ENCODE results near the gene MYO16. TPM values are rescaled to one million over a fixed set of nuclear protein-coding genes. Genes with fewer than 3 reads are reported as not detected.
"Not testable (repeated sequence)": the region's sequence is repeated elsewhere in the genome, so short reads cannot be mapped to it uniquely, and the experiment has no call there.

The MYO16 gene
- total RNA-seq, 1 donor from 2014 or later, result 2.9 TPM

DNA sequence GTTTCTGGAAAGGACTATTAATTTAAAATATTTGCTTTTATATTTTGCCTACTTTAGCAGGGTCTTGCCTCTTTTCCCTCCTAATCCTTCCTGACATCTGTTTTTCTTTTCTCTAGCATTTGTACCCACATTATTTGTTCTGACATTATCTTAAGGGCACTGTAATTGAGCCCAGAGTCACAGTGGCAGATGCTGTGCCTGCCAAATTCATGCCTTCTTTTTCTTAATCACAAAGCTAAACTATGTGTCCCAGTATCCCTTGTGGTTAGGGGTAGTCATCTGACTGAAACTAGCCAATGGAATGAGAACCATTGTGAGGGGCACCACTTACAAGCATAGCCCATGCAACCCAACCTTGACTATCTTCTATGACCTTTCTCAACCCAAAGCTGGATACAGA is 562.9 kb downstream of the MYO16 start:
- no peak for DNase-seq (ENCODE audit: low spot score)

DNA sequence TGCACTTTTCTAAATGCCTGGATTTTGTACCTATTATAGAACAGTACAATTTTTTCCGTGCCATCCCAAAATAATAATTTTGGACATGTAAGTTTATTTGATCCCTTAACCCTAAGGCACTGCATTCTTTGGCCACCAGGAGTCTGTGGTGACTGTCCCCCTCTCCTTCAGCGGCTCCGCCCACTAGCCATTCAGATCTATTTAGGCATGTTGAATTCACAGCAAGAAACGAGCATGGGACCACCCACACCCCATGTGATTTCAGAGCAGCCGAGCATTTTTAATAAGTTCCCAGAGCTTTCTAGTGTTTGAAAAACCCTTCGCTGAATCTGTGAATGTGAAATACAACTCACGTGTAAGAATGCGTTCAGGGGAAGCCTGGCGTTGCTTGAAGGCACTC is 567.5 kb downstream of the MYO16 start:
- DNase-seq (ENCODE audit: low spot score), result no peak

DNA sequence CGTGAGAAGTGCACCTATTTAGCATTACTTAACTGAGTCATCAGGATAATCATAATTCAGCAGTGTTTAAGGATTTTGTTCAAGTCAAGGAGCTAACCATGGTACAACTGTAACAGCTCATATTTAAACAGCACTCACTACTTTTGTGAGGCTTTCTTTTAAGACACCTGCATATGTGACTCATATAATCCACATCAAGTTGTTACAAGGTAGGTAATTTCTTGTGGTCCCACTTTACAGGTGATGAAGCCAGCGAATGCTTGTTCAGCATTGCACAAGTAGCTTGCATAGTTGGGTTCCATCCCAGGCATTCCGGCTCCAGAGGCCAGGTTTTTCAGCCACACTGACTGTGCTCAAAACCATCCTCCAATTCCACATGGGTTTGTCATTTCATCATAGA is 569.2 kb downstream of the MYO16 start:
- DNase-seq (ENCODE audit: low spot score), result no peak

DNA sequence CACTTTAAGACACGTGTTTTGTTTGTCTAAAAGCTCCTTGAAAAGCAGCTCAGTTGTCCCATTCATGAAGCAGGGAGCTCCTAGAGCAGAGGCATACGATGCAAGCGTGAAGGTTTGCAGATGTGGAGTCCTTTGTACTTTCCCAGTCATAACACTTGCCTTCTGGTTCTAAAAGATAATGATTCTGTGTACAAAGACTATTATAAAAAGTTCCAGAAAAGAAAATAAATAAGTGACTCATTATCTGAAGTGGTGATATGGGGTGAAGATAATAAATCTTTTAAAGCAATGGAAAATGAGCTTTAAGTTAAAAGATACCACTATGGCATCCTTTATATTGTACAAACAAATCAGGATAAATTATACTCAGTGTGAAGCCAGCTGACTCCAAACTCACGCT is 569.9 kb downstream of the MYO16 start:
- DNase-seq (ENCODE audit: low spot score), result no peak

DNA sequence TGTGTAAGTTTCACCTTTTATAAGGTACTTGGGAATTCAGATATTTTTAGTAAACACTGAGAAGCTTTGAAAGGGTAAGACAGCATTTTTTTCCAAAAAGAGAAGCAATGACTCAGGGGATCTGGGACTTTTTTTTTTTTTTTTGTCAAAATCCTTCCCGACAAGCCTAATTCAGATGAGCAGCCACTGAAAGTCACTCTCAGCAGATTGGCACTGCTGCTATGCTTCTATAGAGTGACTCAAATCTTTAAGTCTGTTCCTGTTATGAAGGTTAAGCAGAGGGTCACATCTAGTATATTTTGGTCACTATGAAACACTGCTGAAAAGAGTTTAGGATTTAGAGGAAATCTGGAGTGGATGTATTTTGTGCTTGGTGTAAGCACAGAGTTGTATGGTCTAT is 571.1 kb downstream of the MYO16 start:
- DNase-seq (ENCODE audit: low spot score), result no peak

DNA sequence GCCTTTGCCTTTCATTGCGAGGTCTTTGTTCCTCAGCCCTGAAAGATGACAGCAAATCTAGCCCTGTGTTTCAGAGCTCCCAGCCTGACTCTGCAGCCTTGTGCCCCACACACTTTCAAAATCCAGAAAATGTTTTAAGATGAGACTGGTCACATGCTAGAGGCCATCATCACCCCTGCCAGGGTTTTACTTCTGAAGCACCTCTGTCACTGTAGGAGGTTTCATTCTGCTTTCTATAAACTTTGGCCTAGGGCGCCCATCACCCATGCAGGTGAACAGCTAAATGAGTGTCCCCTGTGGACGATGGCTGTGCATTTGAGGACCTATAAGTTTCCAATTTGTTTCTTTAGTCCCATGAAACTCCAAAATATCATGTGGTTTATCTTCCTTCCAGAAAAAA is 574.2 kb downstream of the MYO16 start:
- no peak for DNase-seq (ENCODE audit: low spot score)

DNA sequence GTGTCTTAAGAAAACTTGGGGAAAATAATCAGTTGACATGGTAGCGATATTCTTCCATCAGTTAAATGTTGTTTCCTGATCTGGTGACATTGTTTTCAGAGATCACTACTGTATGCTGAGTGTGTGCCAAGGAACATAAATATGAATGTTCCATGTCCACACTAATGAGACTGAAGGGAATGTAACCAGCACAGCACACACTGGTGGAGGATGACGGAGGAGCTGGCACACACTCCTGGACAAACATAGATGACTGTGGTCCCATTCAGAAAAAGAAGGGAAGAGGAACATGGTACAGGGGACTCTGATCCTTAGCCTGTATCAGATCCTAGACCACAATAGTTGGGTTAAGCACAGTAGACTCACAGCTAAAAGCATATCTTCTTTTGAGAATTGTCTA is 574.8 kb downstream of the MYO16 start:
- DNase-seq (ENCODE audit: low spot score), result peak; percentile 10

DNA sequence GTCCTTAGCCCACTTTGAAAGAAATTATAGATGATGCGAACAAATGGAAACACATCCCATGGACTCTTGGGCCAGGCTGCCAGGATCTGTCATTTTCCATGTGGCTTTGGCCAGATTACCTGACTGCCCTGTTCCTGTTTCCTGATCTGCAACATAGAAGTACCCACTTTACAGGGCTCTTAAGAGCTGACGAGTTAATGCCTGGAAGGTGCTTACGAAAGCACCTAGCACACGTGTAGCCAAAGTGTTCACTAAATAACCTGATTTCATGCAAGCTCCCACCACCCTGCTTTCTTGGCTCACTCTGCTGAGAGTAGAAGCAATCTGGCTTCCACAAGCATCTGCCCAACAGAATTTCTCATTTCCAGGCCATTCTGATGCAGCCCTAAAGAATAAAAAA is 575.2 kb downstream of the MYO16 start:
- no peak for DNase-seq (ENCODE audit: low spot score)

DNA sequence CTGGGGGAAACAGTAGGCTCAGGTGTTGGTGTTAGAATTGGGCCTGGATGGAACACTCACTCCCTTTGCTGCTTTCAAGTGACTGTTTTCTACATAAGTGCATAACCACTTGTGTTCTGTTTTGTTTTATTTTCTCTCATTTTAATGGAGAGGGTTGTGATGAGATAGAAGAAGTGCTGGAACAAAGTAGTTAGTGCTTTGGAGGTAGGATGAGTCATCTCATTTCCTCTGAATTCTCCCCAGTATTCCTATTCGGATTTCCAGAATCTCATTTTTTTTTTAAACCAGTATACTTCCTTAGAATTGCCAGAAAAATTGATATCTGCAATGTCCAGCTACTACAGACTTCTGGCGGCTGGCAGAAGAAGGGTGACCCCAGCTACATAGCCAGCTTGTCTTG is 575.9 kb downstream of the MYO16 start:
- no peak for DNase-seq (ENCODE audit: low spot score)

DNA sequence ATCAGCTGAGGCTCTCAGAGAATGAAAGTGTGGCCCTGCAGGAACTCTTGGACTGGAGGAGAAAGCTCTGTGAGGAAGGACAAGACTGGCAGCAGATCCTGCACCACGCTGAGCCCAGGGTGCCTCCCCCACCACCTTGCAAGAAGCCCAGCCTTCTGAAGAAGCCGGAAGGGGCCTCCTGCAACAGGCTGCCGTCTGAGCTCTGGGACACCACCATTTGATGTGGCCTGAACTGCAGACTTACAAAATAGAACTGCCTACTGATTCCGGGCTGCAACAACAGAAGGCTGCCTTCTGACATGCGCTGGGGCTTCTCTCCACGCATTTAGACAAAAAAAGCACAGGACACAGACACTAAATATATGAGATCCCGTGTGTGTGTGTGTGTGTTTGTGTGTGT is 577.2 kb downstream of the MYO16 start:
- no peak for DNase-seq (ENCODE audit: low spot score)

DNA sequence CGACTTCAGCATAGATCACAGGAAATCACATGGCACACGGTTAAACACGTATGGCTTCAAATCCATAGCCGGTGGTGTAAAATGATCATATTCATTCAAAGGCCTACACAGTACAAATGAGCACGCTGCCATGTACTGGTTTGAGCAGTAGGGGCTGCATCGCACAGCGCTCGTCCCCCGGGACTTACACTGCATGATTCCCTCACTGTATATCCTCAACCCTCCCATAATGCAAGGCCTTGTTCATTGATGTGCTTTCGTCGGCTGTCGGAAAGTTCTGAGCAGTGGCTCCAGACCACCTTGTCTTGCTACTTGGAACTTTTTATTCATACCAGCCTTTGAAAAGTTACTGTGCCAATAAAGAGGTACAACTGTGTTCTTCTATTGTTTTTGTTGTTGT is 578.2 kb downstream of the MYO16 start:
- DNase-seq (ENCODE audit: low spot score), result no peak

DNA sequence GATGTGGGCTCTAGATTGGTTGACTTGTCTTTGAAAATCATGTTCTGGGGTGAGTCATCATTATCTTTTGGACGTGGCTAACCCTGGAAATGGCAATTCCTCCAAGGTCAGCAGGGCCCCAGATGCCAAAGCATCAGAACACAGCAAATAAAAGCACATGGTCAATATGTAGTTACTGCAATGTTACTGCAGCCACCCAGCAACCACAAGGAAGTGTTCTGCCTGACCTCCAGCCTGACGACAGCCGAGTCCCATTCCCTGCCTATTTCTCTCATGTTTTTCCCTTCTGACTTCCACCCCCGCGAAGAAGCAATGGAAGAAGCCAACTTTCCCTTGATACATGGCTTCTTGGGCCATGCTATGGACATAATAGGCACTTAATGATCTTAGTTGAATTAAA is 579.1 kb downstream of the MYO16 start:
- DNase-seq (ENCODE audit: low spot score), result no peak

DNA sequence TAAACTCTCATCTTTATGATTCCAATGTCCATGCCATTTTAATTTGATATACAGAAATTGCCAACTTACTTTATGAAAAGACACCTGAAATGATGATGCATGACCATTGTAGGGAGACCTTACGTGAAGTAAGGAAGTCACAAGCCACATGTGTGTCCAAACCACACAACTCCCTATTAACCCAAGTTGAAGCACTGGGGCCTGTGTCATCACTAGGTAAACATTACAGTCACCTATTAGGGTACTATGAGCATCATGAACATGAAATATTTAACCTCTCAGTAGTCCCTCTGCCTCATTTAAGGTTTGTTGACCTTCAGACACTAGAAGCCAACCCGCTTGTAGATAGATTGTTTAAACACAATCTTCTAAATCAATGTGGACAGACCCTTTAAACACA is 580.1 kb downstream of the MYO16 start:
- no peak for DNase-seq (ENCODE audit: low spot score)

DNA sequence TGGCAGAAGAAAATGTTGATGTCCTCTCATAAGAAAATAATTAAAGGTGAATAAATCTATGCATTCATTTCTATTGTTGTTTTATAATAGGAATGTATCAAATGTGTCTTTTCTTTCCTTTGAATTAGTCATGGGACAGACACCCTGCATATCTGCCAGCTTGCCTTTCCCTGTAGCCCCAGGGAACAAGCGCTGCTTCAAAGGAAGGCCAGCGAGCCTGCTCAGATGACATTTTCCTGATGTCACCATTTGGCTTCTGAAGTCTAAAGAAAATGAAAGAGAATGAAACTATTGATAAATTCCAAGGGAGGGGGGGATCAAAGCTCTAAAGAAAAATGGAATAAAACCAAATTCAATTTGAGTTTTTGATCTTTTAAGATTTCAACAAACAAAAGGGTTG is 582.2 kb downstream of the MYO16 start:
- no peak for DNase-seq (ENCODE audit: low spot score)

DNA sequence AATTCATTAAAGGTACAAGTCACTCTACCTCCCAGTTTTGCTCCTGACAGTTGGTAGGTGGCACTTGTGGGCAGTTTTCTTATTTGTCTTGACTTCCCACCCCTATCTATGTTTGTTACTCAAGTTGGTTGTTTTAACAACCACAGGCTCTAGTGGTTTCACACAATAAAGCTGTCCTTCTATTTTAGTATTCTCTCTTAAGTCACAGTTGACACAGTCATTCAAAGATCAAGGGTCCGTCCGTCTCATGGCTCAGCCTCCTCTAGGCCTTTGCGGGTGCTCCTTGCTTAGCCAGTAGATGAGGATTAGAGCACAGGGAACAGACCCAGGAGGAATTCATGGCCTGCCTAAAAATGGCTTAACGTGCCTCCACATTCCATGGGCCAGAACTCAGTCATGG is 583.2 kb downstream of the MYO16 start:
- DNase-seq (ENCODE audit: low spot score), result no peak

DNA sequence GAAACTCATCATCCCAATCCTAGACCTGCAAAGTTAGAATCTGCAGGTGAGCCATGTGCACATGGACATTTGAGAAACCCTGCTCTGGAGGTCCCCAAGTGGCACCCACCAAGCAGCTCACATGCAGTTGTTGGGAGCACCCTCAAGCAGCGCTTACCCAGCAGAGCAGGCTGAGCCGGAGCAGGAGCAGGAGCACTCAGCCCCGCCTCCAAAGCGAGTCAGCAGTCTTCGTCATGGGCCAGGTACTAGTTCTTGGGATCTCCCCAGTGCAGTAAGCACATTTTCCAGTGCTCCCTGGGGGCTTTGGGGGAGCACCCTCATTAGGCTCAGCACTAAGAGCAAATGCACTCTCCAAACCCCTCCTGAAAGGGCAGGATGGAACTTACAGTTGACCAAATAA is 584.3 kb downstream of the MYO16 start:
- no peak for DNase-seq (ENCODE audit: low spot score)

DNA sequence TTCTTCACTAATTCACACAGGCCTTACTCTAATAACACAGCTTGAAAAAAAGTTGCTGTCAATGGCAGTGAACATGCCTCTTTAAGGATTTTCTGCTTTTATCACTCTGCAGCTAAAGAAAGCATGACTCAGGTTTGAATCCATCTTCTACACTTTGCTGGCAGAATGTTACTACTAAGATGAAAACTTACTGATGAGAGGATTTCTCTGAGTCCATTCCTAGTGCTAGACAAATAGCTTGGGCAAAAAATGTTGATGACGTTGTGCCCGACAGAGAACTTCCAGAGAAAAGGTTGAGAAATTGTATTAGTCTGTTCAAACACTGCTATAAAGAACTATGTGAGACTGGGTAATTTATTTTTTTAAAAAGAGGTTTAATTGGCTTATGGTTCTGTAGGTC is 585.0 kb downstream of the MYO16 start:
- DNase-seq (ENCODE audit: low spot score), result peak; percentile 20

DNA sequence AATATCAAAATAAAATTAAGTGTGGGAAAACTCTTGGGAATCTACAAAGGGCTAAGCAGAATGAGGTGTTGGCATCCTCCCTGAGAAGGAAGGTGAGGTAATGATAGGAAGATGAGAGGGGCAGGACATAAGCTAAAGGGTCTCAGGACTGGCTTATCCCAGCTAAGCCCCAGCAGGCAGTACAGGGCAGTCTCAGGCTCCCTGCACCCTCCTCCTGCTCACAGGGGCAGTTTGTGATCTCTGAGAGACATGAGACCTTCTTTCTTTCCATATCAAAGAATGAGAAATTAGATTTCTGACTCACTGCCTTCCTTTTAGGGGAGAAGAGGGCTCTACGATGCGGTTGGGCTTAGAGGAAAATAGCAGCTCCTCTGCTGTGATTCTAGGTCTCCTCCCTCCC is 586.0 kb downstream of the MYO16 start:
- no peak for DNase-seq (ENCODE audit: low spot score)

DNA sequence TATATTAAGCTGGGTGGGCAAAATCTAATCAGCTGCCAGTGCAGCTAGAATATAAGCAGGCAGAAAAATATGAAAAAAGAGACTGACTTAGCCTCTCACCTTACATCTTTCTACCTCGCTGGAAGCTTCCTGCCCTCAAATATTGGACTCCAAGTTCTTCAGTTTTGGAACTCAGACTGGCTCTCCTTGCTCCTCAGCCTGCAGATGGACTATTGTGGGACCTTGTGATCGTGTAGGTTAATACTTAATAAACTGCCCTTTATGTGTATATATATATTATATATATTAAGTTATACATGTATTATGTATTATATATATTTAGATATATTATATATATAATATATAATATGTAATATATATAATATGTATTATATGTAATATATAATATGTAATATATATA is 588.1 kb downstream of the MYO16 start:
- DNase-seq (ENCODE audit: low spot score), result not testable (repeated sequence)

DNA sequence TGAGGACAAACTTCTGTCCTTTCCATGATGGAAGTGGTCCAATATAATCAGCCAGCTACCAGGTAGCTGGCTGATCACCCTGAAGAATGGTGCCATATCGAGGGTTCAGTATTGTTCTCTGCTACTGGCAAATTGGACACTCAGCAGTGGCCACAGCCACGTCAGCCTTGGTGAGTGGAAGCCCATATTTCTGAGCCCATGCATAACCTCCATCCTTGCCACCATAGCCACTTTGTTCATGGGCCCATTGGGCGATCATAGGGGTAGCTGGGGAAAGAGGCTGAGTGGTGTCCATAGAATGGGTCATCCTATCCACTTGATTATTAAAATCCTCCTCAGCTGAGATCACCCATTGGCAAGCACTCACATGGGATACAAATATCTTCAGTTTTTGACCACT is 591.2 kb downstream of the MYO16 start:
- DNase-seq (ENCODE audit: low spot score), result no peak

DNA sequence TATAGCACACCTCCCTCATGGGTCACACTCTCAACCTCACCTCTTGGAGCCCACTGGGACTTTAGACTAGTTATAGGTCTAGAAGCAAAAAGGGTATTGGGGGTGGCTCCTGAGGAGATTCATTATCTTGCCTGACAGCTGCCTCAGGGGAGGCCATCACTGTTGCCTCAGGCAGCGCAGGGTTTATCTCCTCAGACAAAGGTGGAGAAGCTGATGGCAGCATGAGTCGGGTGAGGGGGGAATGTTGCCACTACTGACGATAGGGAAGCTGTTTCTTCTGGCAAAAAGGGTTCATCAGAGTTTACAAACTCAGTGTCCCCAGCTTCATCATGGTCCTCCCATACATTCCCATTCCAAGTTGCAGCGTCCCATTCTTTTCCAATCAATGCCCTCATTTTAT is 594.6 kb downstream of the MYO16 start:
- DNase-seq (ENCODE audit: low spot score), result no peak

DNA sequence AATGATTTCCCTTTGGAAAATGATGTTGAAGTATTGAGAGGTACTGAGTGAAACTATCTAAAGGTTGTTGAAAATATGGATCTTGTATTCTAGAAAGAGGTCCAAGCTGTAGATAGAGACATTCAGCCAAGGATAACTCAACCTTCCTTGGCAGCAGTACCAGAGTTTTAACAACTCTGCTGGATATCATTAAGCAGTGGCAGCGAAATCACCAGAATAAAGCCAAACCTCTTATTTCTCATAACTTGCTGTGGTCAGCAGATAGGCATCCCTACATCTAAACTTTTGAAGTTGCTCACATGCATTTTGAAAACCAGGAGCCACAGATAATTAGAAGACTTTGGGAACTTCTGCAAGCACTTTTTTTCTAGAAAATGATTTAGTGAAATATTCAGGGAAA is 597.2 kb downstream of the MYO16 start:
- no peak for DNase-seq (ENCODE audit: low spot score)

DNA sequence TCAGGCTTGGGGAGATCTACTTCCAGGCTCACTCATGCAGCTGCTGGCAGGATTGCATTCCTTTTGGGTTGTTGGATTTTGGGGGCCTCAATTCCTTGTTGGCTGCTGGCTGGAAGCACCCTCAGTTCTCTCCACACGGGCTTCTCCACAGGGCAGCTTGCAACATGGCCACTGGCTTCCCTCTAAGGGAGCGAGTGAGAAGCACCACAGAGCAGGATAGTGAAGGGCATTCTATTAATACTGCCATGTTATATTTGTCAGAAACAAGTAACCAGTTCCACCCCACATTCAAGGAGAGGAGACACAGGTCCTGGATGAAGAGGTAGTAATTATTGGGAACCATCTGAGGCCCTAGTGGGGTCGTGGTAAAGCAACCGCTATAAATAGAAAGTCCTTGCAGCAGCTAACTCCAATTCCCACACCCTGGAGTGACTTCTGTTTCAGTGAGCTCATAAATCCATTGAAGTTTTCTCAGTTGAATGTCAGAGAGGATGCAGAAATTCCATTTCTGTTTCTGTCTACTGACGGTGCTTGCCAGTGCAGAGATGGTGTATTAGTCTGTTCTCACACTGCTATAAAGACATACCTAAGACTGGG is 598.0 kb downstream of the MYO16 start:
- no peak for DNase-seq (ENCODE audit: low spot score)

DNA sequence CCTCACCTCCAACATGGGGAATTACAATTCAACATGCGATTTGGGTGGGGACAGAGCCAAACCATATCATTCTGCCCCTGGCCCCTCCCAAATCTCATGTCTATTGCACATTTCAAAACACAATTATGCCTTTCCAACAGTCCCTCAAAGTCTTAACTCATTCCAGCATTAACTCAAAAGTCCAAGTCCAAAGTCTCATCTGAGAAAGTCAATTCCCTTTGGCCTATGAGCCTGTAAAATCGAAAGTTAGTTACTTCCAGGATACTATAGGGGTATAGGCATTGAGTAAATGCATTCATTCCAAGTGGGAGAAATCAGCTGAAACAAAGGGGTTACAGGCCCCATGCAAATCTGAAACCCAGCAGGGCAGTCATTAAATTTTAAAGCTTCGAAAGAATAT is 598.8 kb downstream of the MYO16 start:
- DNase-seq (ENCODE audit: low spot score), result no peak

DNA sequence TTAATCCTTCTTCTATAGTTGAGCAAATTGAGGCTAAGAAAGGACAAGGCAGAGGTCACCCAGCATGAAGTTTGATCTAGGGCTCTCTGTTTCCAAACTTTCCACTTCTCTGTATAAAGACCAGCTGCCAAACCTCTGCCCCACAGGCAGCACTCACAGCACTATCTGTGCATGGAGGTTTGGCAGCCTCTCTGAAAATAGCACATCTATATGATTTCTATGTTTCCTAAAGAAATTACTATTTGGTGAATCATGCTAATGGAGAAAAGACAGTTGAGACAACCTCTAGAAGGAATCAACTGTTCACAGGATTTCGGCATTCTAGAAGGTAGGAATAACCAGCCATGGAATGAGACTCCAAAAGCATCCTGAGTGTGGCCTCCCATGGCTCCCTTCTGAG is 602.5 kb downstream of the MYO16 start:
- no peak for DNase-seq (ENCODE audit: low spot score)

Measured in umbilical cord (tissue), 2 donors.